Thoracic aorta (tissue), 2 donors: Measurements from ENCODE around the gene PRDM16. TPM values are rescaled to one million over a fixed set of nuclear protein-coding genes. Genes with fewer than 3 reads are reported as not detected.

Source experiments
- ATAC-seq: fragments of 150-250 bp; one replicate; pipeline ENCODE4 v1.8.0; 2017; ENCODE audit warnings: low read depth; ENCODE audit not compliant: insufficient number of reproducible peaks, low FRiP score
- DNase-seq: peaks from one replicate; pipeline ENCODE4 v3.0.0-alpha.2; 2020; ENCODE audit warnings: low spot score
- H3K27ac ChIP-seq, 2 donors: fragments of 200-600 bp; sonication (generic); 1 replicate in 1 of 2; 2 replicates in 1 of 2; pipeline ENCODE4 v1.5.1; 2016; ENCODE audit warnings: mild to moderate bottlenecking in 2 of 2, moderate library complexity in 2 of 2
- H3K27me3 ChIP-seq: fragments of 200-600 bp; sonication (generic); replicated peaks from 2 replicates; pipeline ENCODE4 v1.6.0; 2016; ENCODE audit warnings: mild to moderate bottlenecking; ENCODE audit not compliant: insufficient read depth
- H3K36me3 ChIP-seq: fragments of 200-600 bp; sonication (generic); one replicate; pipeline ENCODE4 v1.5.1; 2016
- H3K4me1 ChIP-seq, 2 donors: fragments of 200-600 bp; sonication (generic); 1 replicate in 1 of 2; 2 replicates in 1 of 2; pipeline versions ENCODE4 v1.5.1 to v1.6.0; 2016; ENCODE audit warnings: low read depth in 2 of 2, mild to moderate bottlenecking in 1 of 2; ENCODE audit not compliant: control insufficient read depth in 1 of 2
- H3K4me3 ChIP-seq: fragments of 200-600 bp; sonication (generic); 2 replicates; pipeline ENCODE4 v1.5.1; 2016; ENCODE audit warnings: mild to moderate bottlenecking
- H3K9me3 ChIP-seq: fragments of 200-600 bp; sonication (generic); 2 replicates; pipeline ENCODE4 v1.5.1; 2016
- total RNA-seq, 2 donors: library from RNA; depleted of rRNA; stranded (reverse); fragments of >200 nt; gene quantifications; one replicate each; pipeline versions ENCODE4 v1.1.0 to v1.2.3, GENCODE V29; 2016
- TF ChIP-seq, protein P1 (sequence below): fragments of 200-600 bp; sonication (generic); IDR thresholded peaks from one replicate; pipeline ENCODE4 v1.5.1; 2019; ENCODE audit warnings: antibody characterized with exemption

PRDM16 gene
- total RNA-seq, 2 donors from 2014 or later = 68.9 to 85.4 TPM

DNA sequence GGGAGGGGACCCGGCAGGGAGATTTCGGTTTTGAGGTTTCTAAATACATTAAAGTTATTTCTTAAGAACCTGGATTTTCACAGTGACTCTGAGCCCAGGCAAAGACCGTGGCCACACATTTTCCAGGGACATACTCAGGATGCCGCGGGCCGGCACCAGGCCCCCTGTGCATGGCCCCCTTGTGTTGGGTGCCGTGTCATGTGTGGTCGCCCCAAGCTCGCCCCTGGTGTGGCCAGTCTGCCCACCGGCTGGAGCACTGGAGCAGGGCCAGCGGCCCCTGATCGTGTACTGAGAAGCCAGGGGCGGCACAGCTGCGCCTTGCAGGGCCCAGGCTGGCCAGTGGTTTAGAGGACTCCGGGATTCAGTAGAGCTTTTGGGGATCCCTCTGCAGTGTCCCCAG, 412.0 kb downstream of the PRDM16 start:
- Histone ChIP-seq H3K36me3 (no peaks in the 10 kb centered on the region), H3K27me3 (no peaks in the 10 kb centered on the region)

DNA sequence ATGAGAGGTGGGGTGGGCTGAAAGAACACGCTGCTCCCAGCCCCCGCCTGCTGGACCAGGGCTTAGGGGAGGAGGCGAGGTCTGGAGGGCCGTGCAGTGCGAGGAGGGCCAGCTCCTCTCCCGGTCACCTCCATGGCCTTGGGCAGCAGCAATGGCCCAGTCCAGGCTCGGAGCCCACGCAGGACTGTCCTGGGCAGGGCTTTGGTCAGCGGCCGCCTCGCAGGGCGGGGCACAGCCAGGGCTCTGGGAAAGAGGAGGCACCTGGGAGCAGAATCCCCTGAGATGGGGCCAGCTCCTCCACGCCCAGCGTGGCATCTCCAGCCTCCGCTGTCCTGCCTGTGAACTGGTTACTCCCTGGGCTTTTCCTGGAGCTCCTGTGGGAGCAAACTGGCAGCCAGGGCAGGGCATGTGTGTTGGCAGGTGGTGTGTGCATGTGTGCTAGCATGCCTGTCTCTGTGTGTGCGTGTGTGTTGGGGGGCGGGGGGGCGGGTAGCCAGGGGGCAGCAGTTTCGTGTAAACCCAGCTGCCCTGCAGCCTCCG, 412.9 kb downstream of the PRDM16 start:
- no peak overlapping the region for H3K27ac ChIP-seq
- H3K27me3 ChIP-seq = no peaks in the 10 kb centered on the region
- no peak for ATAC-seq
- no peaks in the 10 kb centered on the region for H3K36me3 ChIP-seq
- H3K4me1 ChIP-seq = no peaks in the 10 kb centered on the region
- H3K9me3 ChIP-seq = no peaks in the 10 kb centered on the region
- H3K4me3 ChIP-seq = no peak overlapping the region
- TF ChIP-seq, protein P1, sequence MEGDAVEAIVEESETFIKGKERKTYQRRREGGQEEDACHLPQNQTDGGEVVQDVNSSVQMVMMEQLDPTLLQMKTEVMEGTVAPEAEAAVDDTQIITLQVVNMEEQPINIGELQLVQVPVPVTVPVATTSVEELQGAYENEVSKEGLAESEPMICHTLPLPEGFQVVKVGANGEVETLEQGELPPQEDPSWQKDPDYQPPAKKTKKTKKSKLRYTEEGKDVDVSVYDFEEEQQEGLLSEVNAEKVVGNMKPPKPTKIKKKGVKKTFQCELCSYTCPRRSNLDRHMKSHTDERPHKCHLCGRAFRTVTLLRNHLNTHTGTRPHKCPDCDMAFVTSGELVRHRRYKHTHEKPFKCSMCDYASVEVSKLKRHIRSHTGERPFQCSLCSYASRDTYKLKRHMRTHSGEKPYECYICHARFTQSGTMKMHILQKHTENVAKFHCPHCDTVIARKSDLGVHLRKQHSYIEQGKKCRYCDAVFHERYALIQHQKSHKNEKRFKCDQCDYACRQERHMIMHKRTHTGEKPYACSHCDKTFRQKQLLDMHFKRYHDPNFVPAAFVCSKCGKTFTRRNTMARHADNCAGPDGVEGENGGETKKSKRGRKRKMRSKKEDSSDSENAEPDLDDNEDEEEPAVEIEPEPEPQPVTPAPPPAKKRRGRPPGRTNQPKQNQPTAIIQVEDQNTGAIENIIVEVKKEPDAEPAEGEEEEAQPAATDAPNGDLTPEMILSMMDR = no peak
- DNase-seq = no peak

More for the DNA sequence above, 412.0 kb downstream of the PRDM16 start:
- no peak for ATAC-seq
- no peaks in the 10 kb centered on the region for H3K9me3 ChIP-seq
- TF ChIP-seq, protein P1 = no peak
- no peak overlapping the region for H3K27ac ChIP-seq
- no peak for DNase-seq
- H3K4me3 ChIP-seq = no peak overlapping the region
- no peaks in the 10 kb centered on the region for H3K4me1 ChIP-seq

DNA sequence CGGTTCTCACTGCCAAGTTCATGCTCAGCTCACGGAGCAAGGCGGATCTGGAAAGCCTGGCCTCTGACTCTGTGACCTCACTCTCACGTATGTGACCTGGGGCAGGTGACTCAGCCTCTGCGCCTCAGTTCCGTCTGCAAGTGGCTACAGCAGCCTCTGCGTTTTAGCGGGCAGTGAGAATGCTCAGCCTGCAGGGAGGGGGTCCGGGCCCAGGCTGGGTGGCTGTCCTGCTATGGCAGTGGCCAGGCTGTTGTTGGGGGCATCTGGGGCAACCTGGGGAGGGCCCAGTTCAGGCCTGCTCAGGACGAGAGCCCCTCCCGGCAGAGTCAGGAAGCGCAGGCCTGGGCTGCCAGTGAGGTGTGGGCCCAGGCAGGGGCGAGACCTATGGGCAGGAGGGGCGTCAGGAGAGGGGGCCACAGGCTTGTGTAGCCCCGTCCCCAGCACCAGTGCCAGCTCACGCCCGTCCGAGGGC, 413.4 kb downstream of the PRDM16 start:
- TF ChIP-seq, protein P1 = no peak
- Histone ChIP-seq H3K36me3 (no peaks in the 10 kb centered on the region), H3K9me3 (no peaks in the 10 kb centered on the region), H3K27ac (no peak overlapping the region), H3K27me3 (no peaks in the 10 kb centered on the region), H3K4me1 (no peaks in the 10 kb centered on the region), H3K4me3 (no peak overlapping the region)
- no peak for DNase-seq
- ATAC-seq = no peak

DNA sequence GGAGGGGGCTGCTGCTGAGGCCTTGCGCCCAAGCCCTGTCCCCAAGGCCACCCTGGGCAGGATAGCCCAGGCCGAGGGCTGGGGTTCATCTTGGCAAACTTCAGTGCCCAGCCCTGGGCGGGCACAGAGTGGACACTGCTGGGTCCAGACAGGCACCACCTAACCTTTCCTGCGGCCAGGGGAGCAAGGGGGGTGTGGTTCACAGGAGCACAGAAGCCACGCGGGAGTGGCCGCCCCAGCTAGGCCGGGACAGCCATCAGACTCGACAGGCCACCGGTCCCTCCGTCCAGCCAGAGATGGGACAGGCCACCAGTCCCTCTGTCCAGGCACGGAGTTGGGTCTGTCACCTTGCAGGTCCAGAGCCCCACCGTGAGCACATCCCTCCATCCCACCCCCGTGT, 414.4 kb downstream of the PRDM16 start:
- DNase-seq (no peak), ATAC-seq (no peak)
- TF ChIP-seq, protein P1 = no peak
- Histone ChIP-seq H3K9me3 (peaks cover 4% of the 10 kb centered on the region), H3K4me3 (no peak overlapping the region), H3K27ac (no peak overlapping the region), H3K4me1 (no peaks in the 10 kb centered on the region), H3K36me3 (no peaks in the 10 kb centered on the region), H3K27me3 (no peaks in the 10 kb centered on the region)

DNA sequence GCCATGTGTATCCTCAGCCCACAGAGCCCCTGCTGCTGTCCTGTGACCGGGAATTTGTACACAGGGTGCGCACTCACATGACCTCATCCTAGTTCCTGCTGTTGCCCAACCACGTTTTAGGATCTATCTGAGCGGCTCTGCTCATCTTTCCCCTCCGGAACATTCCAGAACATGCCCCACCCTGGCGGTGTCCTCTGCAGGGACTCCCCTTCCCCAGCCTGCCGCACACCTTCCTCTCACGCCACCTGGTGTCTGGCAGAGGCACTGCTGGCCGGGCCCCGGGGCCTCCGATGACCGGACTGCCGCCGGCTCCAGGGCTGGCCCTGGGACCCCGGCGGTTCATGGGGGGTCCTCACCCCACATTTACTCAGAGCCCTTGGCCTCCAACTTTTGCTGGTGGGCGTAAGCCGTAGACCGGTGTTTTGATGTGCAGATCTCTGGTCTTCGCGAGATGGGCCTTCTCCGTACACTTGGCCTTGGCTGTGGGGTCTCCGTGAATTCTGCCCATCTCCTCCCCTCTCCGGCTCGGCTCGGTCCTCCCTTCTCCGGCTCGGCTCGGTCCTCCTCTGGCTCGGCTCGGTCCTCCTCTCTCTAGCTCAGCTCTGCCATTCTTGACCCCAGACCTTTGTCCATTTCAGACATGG, 414.9 kb downstream of the PRDM16 start:
- Histone ChIP-seq H3K4me3 (no peak overlapping the region), H3K36me3 (peaks cover 5% of the 10 kb centered on the region), H3K27me3 (no peaks in the 10 kb centered on the region), H3K9me3 (peaks cover 9% of the 10 kb centered on the region), H3K4me1 (no peaks in the 10 kb centered on the region), H3K27ac (no peak overlapping the region)
- no peak for ATAC-seq
- no peak for DNase-seq
- TF ChIP-seq, protein P1 = peak; percentile 49
